ENCODE results near the gene TM9SF1.

Gene TM9SF1

GRCh38 chr14:24160850-24161804, 34.1 kb downstream of the TM9SF1 start, which contains the start of gene IRF9:
Gene IRF9 (plus strand): TSS chr14:24161265. CDS start chr14:24162145, 880 bp downstream.
- TF ChIP-seq, protein P1, sequence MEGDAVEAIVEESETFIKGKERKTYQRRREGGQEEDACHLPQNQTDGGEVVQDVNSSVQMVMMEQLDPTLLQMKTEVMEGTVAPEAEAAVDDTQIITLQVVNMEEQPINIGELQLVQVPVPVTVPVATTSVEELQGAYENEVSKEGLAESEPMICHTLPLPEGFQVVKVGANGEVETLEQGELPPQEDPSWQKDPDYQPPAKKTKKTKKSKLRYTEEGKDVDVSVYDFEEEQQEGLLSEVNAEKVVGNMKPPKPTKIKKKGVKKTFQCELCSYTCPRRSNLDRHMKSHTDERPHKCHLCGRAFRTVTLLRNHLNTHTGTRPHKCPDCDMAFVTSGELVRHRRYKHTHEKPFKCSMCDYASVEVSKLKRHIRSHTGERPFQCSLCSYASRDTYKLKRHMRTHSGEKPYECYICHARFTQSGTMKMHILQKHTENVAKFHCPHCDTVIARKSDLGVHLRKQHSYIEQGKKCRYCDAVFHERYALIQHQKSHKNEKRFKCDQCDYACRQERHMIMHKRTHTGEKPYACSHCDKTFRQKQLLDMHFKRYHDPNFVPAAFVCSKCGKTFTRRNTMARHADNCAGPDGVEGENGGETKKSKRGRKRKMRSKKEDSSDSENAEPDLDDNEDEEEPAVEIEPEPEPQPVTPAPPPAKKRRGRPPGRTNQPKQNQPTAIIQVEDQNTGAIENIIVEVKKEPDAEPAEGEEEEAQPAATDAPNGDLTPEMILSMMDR (IDR thresholded peaks at IDR 0.05), result peak; percentile 97

- TF ChIP-seq, protein P1 (IDR thresholded peaks at IDR 0.05), result no peak
Measured at GRCh38 chr14:24160499-24160849, 34.8 kb downstream of the TM9SF1 start.

DNA sequence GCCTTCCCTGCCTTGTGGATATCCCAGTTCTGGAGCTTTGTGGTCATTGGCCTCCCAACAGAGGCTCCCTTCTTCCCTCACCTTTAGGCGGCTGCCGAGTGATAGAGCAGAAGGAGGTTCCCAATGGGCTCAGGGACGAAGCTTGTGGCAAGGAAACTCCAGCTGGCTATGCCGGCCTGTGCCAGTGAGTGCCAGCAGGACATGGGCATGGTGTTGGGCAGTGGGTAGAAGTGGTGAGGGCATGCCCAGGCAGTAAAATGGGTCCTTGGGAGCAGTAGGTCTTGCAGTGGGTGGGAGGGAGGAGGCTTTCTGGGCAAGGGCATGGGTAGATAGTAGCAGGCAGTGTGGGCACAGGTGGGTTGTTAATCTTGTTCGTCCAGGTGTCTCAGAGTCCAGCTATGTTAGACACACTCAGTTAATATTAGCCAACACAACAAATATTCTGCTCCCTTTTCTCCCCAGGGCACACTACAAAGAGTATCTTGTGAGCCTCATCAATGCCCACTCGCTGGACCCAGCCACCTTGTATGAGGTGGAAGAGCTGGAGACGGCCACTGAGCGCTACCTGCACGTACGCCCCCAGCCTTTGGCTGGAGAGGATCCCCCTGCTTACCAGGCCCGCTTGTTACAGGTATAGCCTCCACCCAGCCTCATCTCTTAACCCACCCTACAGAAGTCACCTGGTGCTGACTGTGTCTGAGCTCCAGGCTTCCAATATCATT, 35.3 kb downstream of the TM9SF1 start:
- TF ChIP-seq, protein P1 (IDR thresholded peaks at IDR 0.05), result no peak

- TF ChIP-seq, protein P1 (IDR thresholded peaks at IDR 0.05), result no peak
Measured at GRCh38 chr14:24157331-24157730, 37.9 kb downstream of the TM9SF1 start.

DNA sequence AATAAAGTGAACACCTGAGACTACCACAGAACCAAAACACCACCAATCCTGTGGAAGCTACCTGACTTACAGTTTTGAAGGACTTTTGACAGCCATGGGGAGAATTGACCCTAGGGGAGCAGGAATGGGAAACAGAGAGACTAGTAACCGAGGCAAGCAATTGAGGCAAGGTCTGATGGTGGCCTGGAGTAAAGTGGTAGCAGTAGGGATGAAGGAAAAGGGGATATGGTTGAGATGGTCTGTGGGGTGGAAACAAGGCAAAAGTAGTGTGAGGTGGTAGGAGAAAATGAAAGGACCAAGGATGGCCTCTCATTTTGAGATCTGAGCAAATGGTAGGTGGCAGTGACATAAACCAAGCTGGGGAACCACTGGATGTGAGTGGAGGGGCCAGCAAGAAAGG, 38.4 kb downstream of the TM9SF1 start:
- TF ChIP-seq, protein P1 (IDR thresholded peaks at IDR 0.05), result no peak

GRCh38 chr14:24155100-24155499, 40.1 kb downstream of the TM9SF1 start:
- TF ChIP-seq, protein P1 (IDR thresholded peaks at IDR 0.05), result no peak

GRCh38 chr14:24151404-24152080, 43.7 kb downstream of the TM9SF1 start:
- TF ChIP-seq, protein P1 (IDR thresholded peaks at IDR 0.05), result no peak
